Liver (tissue), 9 donors: Measurements from ENCODE around the gene CDK5RAP2. TPM values are rescaled to one million over a fixed set of nuclear protein-coding genes. Genes with fewer than 3 reads are reported as not detected.

Experiments used
- DNase-seq: peaks from one replicate; pipeline ENCODE4 v3.0.0-alpha.2; 2017; ENCODE audit warnings: low spot score
- H3K27ac ChIP-seq, 2 donors: one replicate each; pipeline ENCODE4 v1.7.0; 2013; ENCODE audit warnings: inconsistent platforms in 2 of 2, low read length in 2 of 2, control low read depth in 1 of 2, low read depth in 1 of 2, mild to moderate bottlenecking in 1 of 2
- H3K27me3 ChIP-seq, 4 donors: one replicate each; pipeline versions ENCODE4 v1.6.1 to v1.7.0; 2013; ENCODE audit warnings: low read length in 3 of 4, inconsistent platforms in 1 of 4, mild to moderate bottlenecking in 1 of 4, moderate library complexity in 1 of 4; ENCODE audit not compliant: control insufficient read depth in 4 of 4, insufficient read depth in 4 of 4
- H3K36me3 ChIP-seq, 4 donors: one replicate each; pipeline versions ENCODE4 v1.6.1 to v1.7.0; 2013; ENCODE audit warnings: low read length in 3 of 4, mild to moderate bottlenecking in 3 of 4, low read depth in 1 of 4, moderate library complexity in 1 of 4; ENCODE audit not compliant: control insufficient read depth in 4 of 4, insufficient read depth in 3 of 4
- H3K4me1 ChIP-seq, 4 donors: one replicate each; pipeline versions ENCODE4 v1.6.1 to v1.7.0; 2013; ENCODE audit warnings: low read length in 3 of 4, mild to moderate bottlenecking in 3 of 4, moderate library complexity in 1 of 4; ENCODE audit not compliant: control insufficient read depth in 4 of 4, insufficient read depth in 4 of 4
- H3K4me3 ChIP-seq, 3 donors: one replicate each; pipeline versions ENCODE4 v1.6.1 to v1.7.0; 2013; ENCODE audit warnings: low read length in 3 of 3, control low read depth in 1 of 3, low read depth in 1 of 3, mild to moderate bottlenecking in 1 of 3
- H3K9ac ChIP-seq, 2 donors: one replicate each; pipeline ENCODE4 v1.7.0; 2013; ENCODE audit warnings: low read length in 2 of 2, mild to moderate bottlenecking in 2 of 2, moderate library complexity in 2 of 2, control low read depth in 1 of 2, low read depth in 1 of 2
- H3K9me3 ChIP-seq, 4 donors: one replicate each; pipeline versions ENCODE4 v1.6.1 to v1.7.0; 2013; ENCODE audit warnings: low read length in 3 of 4; ENCODE audit not compliant: control insufficient read depth in 4 of 4
- ATF3 ChIP-seq: IDR thresholded peaks from 2 replicates; pipeline ENCODE4 v1.6.1; 2016; ENCODE audit warnings: antibody characterized with exemption
- CTCF ChIP-seq: fragments of 150-350 bp; IDR thresholded peaks from 2 replicates; pipeline ENCODE4 v1.5.1; 2017; ENCODE audit warnings: improper control_type of control experiment, low read depth, low read length; ENCODE audit not compliant: missing input control
- EGR1 ChIP-seq, 2 donors: IDR thresholded peaks; 2 replicates each; pipeline ENCODE4 v1.6.1; 2016 to 2018; ENCODE audit warnings: antibody characterized with exemption in 2 of 2, low read depth in 2 of 2
- FOXA1 ChIP-seq: IDR thresholded peaks from 2 replicates; pipeline ENCODE4 v1.6.1; 2016; ENCODE audit warnings: antibody characterized with exemption
- FOXA2 ChIP-seq: IDR thresholded peaks from 2 replicates; pipeline ENCODE4 v1.6.1; 2016; ENCODE audit warnings: antibody characterized with exemption
- GABPA ChIP-seq, 2 donors: IDR thresholded peaks in 1 of 2; conservative IDR thresholded peaks in 1 of 2; 2 replicates each; pipeline ENCODE4 v1.6.1; 2016; ENCODE audit warnings: antibody characterized with exemption in 2 of 2, mild to moderate bottlenecking in 1 of 2, moderate library complexity in 1 of 2
- HNF4A ChIP-seq, 2 donors: conservative IDR thresholded peaks; 2 replicates each; pipeline ENCODE4 v1.6.1; 2016; ENCODE audit warnings: antibody characterized with exemption in 2 of 2, mild to moderate bottlenecking in 2 of 2
- HNF4G ChIP-seq: IDR thresholded peaks from 2 replicates; pipeline ENCODE4 v1.6.1; 2016; ENCODE audit warnings: antibody characterized with exemption
- JUND ChIP-seq, 2 donors: IDR thresholded peaks; 2 replicates each; pipeline ENCODE4 v1.6.1; 2016; ENCODE audit warnings: antibody characterized with exemption in 2 of 2
- MAX ChIP-seq: IDR thresholded peaks from 2 replicates; pipeline ENCODE4 v1.6.1; 2016; ENCODE audit warnings: antibody characterized with exemption
- NR2F2 ChIP-seq: IDR thresholded peaks from 2 replicates; pipeline ENCODE4 v1.6.1; 2016; ENCODE audit warnings: antibody characterized with exemption
- RAD21 ChIP-seq, 2 donors: IDR thresholded peaks; 2 replicates each; pipeline ENCODE4 v1.6.1; 2016; ENCODE audit warnings: antibody characterized with exemption in 2 of 2, mild to moderate bottlenecking in 2 of 2
- RXRA ChIP-seq, 2 donors: IDR thresholded peaks; 2 replicates each; pipeline ENCODE4 v1.6.1; 2017 to 2018; ENCODE audit warnings: antibody characterized with exemption in 2 of 2, mild to moderate bottlenecking in 1 of 2
- SP1 ChIP-seq: IDR thresholded peaks from 2 replicates; pipeline ENCODE4 v1.6.1; 2018; ENCODE audit warnings: antibody characterized with exemption, mild to moderate bottlenecking
- TAF1 ChIP-seq: conservative IDR thresholded peaks from 2 replicates; pipeline ENCODE4 v1.6.1; 2016; ENCODE audit warnings: antibody characterized with exemption, mild to moderate bottlenecking
- YY1 ChIP-seq: IDR thresholded peaks from 2 replicates; pipeline ENCODE4 v1.6.1; 2016; ENCODE audit warnings: antibody characterized with exemption, mild to moderate bottlenecking
- ZBTB33 ChIP-seq: IDR thresholded peaks from 2 replicates; pipeline ENCODE4 v1.6.1; 2016; ENCODE audit warnings: antibody characterized with exemption
- WGBS: extraction: QIAGEN DNeasy Blood & Tissue Kit; methylation state at CpG from one replicate; pipeline ENCODE4 v1.1.7; 2013; 5-methylcytosine and 5-hydroxymethylcytosine counted together
- polyA plus RNA-seq, 2 donors: library from polyadenylated mRNA; stranded (reverse) in 1 of 2; unstranded in 1 of 2; fragments of 200-250 nt in 1 of 2; fragments of >200 nt in 1 of 2; fragmentation: Nextera tagmentation in 1 of 2; extraction: Ambion mirVana in 1 of 2; gene quantifications; one replicate each; pipeline versions ENCODE4 v1.2.1 to v1.2.3, GENCODE V29; 2013 to 2015
- total RNA-seq, 2 donors: library from RNA; depleted of rRNA; stranded (reverse); fragments of >200 nt; gene quantifications; one replicate each; pipeline ENCODE4 v1.2.3, GENCODE V29; 2014
- TF ChIP-seq, protein P1 (sequence below): IDR thresholded peaks from 2 replicates; pipeline ENCODE4 v1.6.1; 2016; ENCODE audit warnings: antibody characterized with exemption, mild to moderate bottlenecking
- donor health status: healthy.
- donor health status: healthy.
- donor health status: healthy.
- donor health status: healthy.
- donor health status: healthy.

The CDK5RAP2 gene
- total and polyA plus RNA-seq, 4 donors, result 11.7 to 38.9 (median 21.7) TPM

- WGBS, result 97% methylated on average over 5 of the region's 5 CpGs
- TF ChIP-seq TAF1, result no peak
- no peak for TF ChIP-seq HNF4A (conservative IDR thresholded peaks at IDR 0.05)
- TF ChIP-seq EGR1 (IDR thresholded peaks at IDR 0.05; ENCODE audit: low read depth in 2 of 2), result no peak
- no peak for TF ChIP-seq NR2F2
- no peak for TF ChIP-seq SP1
- no peak for TF ChIP-seq YY1
- TF ChIP-seq HNF4G, result no peak
- TF ChIP-seq MAX, result no peak
- no peak for TF ChIP-seq JUND (IDR thresholded peaks at IDR 0.05)
- no peak for TF ChIP-seq ATF3
- TF ChIP-seq GABPA (IDR thresholded peaks at IDR 0.05 in 1 of 2, conservative IDR thresholded peaks at IDR 0.05 in 1 of 2), result no peak
- peaks cover 0 to 4% (median under 1%) of the 10 kb centered on the region in 4 donors for H3K9me3 ChIP-seq
- H3K36me3 ChIP-seq, result no peaks in the 10 kb centered on the region
- no peak for DNase-seq
- H3K27ac ChIP-seq, result no peak overlapping the region
- no peak overlapping the region for H3K9ac ChIP-seq
- no peaks in the 10 kb centered on the region for H3K27me3 ChIP-seq
- peaks cover 0 to 3% (median 2%) of the 10 kb centered on the region in 4 donors for H3K4me1 ChIP-seq
- H3K4me3 ChIP-seq, result no peak overlapping the region
Observed at GRCh38 chr9:120378680-120379079, 201.3 kb downstream of the CDK5RAP2 start.

DNA sequence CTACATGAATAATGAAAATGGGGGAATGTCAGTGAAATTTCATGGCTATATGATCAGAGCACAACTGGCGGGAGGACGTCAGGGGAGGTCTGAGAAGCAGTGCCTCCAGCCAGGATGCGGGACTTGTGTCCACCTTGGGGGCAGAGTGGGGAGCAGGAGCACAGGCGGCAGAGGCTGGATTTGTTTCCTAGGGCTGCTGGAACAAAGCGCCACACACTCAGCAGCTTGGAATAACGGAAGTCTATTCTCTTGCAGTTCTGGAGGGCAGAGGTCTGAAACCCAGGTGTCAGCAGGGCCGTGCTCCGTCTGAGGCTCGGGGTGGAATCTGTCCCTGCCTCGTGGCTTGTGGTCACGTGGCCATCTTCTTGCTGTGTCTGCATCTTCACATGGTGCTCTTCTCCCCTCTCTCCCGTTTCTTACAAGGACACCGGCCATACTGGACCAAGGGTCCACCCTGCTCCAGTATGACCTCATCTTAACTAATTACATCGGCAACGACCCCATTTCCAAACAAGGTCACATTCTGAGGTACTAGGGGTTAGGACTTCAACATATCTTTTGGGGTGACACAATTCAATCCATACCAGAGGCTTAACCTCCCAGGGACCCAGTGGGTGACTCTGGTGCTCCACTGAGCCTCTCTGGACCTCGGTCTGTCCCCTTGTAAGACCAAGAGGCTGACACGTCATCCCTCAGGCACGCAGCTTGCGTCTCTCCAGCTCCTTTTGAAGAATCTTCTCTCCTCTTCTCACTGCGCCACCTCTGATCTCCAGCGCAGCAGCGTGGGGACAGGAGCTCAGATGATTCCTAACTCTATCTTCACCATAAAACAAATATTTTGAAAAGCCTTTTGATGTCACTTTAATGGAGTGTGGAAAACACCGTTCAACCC is 202.5 kb downstream of the CDK5RAP2 start:
- H3K27me3 ChIP-seq, result no peaks in the 10 kb centered on the region
- no peak overlapping the region for H3K9ac ChIP-seq
- TF ChIP-seq MAX (no peak), RAD21 (IDR thresholded peaks at IDR 0.05) (no peak), CTCF (no peak), FOXA2 (no peak), YY1 (no peak), TAF1 (no peak), JUND (IDR thresholded peaks at IDR 0.05) (no peak), SP1 (no peak), NR2F2 (no peak), ATF3 (no peak), FOXA1 (no peak), RXRA (IDR thresholded peaks at IDR 0.05) (no peak), ZBTB33 (no peak), EGR1 (IDR thresholded peaks at IDR 0.05; ENCODE audit: low read depth in 2 of 2) (no peak), HNF4A (conservative IDR thresholded peaks at IDR 0.05) (no peak)
- TF ChIP-seq, protein P1, sequence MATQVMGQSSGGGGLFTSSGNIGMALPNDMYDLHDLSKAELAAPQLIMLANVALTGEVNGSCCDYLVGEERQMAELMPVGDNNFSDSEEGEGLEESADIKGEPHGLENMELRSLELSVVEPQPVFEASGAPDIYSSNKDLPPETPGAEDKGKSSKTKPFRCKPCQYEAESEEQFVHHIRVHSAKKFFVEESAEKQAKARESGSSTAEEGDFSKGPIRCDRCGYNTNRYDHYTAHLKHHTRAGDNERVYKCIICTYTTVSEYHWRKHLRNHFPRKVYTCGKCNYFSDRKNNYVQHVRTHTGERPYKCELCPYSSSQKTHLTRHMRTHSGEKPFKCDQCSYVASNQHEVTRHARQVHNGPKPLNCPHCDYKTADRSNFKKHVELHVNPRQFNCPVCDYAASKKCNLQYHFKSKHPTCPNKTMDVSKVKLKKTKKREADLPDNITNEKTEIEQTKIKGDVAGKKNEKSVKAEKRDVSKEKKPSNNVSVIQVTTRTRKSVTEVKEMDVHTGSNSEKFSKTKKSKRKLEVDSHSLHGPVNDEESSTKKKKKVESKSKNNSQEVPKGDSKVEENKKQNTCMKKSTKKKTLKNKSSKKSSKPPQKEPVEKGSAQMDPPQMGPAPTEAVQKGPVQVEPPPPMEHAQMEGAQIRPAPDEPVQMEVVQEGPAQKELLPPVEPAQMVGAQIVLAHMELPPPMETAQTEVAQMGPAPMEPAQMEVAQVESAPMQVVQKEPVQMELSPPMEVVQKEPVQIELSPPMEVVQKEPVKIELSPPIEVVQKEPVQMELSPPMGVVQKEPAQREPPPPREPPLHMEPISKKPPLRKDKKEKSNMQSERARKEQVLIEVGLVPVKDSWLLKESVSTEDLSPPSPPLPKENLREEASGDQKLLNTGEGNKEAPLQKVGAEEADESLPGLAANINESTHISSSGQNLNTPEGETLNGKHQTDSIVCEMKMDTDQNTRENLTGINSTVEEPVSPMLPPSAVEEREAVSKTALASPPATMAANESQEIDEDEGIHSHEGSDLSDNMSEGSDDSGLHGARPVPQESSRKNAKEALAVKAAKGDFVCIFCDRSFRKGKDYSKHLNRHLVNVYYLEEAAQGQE, result no peak
- DNase-seq, result no peak
- WGBS, result 94% methylated on average over 23 of the region's 23 CpGs
- H3K4me1 ChIP-seq, result no peaks in the 10 kb centered on the region
- H3K4me3 ChIP-seq, result no peak overlapping the region
- no peak overlapping the region for H3K27ac ChIP-seq
- H3K36me3 ChIP-seq, result no peaks in the 10 kb centered on the region
- peaks cover 0 to 4% (median under 1%) of the 10 kb centered on the region in 4 donors for H3K9me3 ChIP-seq
